Umbilical cord (tissue), 2 donors: ENCODE measurements around the gene ZNF544. TPM values are rescaled to one million over a fixed set of nuclear protein-coding genes. Genes with fewer than 3 reads are reported as not detected.

Experiments used
- DNase-seq: peaks from one replicate; pipeline ENCODE4 v3.0.0-alpha.2; 2015; ENCODE audit warnings: low spot score
- total RNA-seq: library from RNA; depleted of rRNA; stranded (reverse); fragments of >200 nt; gene quantifications from one replicate; pipeline ENCODE4 v1.2.3, GENCODE V29; 2014; ENCODE audit warnings: low replicate concordance; ENCODE audit not compliant: insufficient read depth

Gene ZNF544
- total RNA-seq = 29.6 TPM

DNA sequence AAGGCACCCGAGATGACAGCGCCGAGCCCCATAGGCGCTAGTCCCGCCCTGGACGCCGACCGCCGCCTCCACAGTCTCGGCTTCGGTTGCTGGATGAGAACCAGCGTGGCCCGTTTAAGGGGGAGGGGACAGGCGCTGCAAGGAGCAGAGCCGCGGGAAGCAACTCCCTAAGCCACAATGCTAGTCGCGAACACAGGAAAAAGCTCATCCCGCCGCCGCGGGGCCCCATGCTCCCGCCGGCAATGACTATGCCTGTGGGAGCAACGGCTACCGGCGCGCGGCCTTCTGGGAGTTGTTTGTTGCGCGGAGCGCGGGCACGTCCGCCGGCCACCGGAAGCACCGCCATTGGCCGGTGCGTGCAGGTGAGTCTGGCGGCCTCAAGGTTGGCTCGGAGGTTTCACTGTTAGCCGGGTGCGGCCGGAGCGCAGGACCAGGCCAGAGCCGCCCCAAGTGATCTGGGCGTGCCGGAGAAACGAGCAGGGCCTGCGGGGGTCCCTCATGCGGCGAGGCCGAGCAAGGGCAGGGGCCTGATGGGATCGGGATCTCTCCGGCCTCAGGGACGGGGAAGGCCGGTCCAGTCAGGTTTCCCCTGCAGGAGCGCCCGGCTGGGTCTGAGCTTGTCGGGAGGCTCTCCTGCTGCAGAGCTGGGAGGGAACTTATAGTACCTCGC, at the start of gene ZNF544:
TSS of gene ZNF544 (plus strand) at position 330 of the 670 bp plus-strand sequence. CDS start 15,110 bp downstream, outside the sequence.
- DNase-seq = peak; percentile 83

DNA sequence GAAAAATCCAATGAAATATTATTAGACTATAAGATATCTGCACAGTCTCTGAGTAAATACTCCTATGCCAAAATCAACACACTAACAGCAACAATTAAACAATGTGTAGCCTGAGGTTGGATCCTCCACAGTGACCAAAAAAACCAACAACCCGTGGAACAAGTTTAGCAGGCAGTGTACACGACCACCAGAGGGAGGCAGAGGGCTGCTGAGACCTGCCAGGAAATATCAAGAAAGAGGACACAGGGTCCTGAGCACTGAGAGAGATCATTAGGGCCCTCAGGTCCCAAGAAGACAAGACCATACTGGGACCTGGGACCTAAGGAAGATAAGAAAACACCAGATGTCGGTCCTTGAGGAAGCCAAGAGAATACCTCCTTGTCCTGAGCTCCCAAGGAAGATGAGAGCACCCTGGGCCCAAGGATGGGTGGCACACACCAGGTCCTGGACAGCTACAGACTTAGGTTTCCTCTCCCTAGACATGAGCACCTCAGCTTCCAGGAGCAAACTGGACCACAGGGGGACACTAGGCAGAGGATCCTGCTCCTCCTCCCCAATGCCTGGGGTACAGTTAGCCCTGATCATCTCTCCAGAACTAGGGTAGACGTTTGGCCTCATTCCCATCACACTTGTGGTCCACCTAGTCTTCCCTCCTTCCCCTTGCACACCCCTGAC, 46.7 kb upstream of the ZNF544 start:
- DNase-seq = peak; percentile 15

DNA sequence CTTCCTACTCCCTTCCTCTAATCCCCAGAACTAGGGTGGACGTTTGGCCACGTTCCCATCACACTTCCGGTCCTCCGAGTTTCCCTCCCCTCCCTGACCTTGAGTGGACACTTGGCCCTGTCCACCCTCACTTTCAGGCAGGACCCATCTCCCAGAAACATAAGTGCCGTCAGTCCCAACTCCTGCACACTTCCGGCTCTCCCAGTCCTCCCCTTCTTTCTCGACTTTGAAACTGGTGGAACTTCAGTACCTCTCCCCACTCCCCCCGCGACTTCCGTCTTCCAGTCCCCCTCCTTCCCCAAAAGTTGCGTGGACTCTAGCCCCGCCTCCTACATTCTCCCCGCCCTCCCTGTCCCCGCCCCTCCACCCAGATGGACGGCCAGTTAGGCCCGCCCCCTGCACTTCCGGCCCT, 46.1 kb upstream of the ZNF544 start:
- DNase-seq = no peak

DNA sequence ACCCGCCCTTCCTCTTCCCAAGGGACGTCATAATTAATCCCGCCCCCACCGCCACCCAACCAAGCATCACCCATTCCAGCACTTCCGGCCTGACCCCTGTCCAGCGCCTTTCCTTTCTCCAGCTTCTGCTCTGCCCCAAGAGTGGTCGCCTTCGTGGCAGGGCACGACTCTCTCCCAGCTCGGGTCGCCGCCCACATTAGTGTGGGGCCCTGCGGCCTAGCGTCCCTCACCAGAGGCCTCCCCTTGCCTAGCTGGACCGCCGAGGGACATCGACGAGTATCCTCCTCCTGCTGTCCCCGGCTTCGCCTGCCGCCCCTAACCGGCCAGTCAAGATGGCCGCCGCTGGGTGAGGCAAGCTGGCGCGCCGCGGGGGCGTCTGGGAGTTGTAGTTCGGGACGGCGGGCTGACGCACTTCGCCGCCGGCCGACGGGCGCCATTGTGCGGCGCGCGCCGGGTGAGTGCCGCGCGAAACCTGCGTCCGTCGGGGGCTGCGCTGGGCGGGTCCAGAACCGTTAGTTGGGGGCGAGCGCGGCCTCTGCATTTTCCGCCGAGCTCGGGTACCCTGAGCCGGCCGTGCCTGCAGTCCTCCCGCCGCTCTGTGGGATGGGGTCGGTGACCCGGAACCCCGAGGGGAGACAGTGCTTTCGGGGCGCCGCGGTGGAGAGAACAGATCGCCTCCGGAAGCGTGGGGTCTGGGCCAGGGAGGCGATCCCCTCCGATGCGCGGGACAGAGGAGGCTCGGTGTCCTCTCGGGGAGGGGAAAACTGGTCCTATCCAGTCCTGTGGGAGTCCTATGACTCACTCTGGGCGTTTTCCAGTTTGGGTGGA, 45.5 kb upstream of the ZNF544 start, which contains the start of gene ZNF274:
TSS of gene ZNF274 (plus strand) at position 73 of the 828 bp plus-strand sequence. CDS start 905 bp downstream, outside the sequence.
- peak; percentile 89 for DNase-seq

DNA sequence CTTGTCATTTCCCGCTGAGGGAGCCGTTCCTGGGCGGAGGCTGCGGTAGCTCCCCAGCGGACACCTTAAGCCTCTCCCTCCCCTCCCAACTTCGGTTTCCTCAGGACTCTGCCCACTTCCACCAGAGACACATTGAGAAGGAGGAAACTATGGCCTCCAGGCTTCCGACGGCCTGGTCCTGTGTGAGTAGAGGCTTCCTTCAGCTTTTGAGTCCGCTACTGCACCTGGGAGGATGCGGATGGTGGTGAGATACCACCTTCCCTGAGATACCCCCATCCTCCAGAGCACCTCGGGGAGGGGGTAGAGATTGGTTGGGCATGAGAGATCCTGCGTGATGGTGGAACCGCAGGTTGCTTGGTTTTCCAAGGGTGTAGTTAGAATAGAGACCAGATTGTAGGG, 44.9 kb upstream of the ZNF544 start:
- no peak for DNase-seq

DNA sequence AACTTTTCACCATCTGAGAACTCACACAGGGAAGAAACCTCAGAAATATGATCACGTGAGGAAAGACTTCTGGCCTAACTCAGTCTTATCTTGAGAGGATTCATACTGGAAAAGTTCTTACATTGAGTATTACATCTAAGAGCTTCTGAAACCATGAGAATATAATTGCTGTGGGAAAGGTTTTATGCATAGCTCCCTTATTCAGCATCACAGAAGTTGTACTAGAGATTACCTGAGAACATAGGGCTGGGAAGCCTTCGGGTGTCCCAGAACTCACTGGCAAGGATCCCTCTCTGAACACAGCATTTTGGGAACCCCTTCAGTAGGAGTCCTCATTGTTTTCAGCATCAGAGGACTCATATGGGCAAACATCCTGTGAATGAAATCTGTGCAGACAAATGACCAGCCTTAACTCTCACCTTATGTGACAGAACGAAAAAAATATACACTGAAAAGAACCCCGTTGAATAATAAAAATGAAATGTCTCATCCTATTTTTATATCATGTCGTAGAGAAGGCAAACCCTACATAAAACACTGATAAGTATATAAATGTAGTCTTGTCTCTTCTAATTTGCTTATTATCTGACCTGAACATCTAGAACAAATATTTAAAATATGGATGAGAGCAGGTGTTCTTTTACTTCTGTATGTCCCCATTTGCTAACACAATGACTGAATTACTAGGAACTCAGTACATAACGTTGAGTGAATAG, 31.7 kb upstream of the ZNF544 start:
- no peak for DNase-seq

DNA sequence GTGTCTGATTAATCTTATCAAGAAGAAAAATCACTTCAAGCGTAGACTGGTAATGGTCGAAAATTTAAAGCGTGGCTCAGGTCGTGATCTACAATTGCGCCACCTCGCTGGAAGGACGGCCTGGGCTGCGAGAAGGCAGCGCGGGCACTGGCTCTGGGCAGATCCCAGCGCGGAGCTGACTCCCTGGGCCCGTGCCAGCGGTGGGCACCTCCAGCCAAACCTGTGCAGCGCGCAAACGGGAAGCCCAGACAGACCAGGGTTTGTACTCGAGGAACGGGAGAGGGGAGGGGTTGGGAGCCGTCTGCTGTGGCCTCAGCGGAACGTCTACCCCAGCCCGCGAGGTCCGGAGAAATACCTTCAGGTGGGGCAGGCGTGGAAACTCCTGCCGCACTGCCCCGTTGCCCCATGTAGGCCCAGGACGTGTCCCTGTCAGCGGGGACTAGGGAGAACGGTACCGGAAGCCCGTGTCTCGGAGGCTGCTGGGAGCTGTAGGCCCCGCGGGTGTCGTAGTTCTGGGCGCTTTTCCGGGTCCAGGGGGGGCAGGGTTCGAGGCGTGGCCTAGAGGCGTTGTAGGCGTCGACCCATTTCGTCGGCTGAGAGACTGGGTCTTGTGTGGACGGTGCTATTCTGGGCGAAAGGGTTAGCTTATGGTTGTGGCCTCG, 24.8 kb upstream of the ZNF544 start:
- no peak for DNase-seq

DNA sequence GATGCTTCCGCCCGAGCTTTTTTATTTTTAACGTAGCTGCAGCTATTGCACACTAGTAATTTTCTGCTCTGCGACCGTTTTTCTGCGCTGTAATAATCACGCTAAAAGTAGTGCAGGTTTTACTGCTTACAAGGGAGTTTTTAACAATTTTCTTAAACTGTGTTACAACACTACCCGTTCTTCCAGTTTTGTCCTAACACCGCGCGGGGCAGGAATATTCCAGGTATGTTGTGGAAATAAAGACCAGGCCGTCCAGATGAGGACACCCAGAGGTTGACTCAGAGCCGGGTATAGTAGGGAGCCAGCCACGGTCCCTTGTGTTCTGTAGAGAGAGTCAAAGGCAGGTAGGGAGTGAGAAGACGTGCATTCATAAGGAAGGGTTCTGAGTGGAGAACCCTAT, 24.1 kb upstream of the ZNF544 start:
- DNase-seq = no peak

DNA sequence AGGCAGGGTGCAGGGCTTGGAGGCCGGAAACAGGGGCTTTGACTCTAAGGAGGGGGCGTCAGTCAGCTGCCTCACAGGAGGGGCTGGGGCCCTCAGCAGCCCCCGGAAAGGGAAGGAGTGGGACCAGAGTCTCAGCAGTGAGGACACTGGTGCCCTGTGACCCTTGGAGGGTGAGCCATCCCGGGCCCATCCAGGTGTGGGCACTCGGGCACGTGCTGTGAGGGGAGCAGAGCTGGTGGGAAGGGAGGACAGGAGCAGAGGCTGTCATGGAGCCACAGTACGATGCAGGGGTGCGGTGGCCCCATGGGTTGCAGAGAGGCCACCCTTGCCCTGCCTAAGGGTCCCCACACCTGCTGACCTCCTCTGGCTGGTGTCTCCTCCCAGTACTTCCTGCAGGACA, 19.1 kb upstream of the ZNF544 start:
- no peak for DNase-seq

DNA sequence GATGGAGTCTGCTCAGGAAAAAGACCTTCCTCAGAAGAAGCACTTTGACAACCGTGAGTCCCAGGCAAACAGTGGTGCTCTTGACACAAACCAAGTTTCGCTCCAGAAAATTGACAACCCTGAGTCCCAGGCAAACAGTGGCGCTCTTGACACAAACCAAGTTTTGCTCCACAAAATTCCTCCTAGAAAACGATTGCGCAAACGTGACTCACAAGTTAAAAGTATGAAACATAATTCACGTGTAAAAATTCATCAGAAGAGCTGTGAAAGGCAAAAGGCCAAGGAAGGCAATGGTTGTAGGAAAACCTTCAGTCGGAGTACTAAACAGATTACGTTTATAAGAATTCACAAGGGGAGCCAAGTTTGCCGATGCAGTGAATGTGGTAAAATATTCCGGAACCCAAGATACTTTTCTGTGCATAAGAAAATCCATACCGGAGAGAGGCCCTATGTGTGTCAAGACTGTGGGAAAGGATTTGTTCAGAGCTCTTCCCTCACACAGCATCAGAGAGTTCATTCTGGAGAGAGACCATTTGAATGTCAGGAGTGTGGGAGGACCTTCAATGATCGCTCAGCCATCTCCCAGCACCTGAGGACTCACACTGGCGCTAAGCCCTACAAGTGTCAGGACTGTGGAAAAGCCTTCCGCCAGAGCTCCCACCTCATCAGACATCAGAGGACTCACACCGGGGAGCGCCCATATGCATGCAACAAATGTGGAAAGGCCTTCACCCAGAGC, 16.2 kb upstream of the ZNF544 start:
- no peak for DNase-seq

DNA sequence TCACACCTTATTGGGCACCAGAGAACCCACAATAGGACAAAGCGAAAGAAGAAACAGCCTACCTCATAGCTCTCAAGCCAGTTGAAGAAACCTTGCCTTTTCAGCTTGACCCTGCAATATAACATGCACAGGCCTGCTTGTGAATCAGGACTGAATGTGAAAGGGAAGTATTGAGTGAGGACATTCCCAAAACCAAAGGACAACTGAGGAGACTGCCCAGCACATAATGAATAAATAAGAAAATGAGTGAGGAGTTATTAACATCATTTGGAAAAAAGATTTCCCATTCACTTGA, 15.7 kb upstream of the ZNF544 start:
- no peak for DNase-seq

DNA sequence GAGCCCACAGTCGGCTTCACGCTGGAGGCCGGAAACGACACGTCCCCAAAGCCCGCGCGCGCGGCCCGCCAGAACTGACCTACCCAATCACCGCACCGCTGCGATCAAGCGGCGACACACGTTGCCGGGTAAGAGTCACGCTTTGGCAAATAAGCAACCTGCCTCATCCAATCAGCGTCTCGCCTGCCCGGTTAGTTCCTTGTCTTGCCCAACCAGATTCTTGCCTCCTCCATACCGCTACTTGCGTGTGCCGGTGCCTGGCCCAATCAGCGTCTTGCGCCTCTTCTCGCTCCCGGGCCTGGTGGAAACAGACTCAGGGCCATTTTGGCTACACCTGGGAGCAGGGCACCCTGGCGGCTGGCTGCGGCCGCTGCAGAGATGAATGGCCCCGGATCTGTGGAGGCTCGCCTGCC, 11.6 kb upstream of the ZNF544 start:
- DNase-seq = no peak

DNA sequence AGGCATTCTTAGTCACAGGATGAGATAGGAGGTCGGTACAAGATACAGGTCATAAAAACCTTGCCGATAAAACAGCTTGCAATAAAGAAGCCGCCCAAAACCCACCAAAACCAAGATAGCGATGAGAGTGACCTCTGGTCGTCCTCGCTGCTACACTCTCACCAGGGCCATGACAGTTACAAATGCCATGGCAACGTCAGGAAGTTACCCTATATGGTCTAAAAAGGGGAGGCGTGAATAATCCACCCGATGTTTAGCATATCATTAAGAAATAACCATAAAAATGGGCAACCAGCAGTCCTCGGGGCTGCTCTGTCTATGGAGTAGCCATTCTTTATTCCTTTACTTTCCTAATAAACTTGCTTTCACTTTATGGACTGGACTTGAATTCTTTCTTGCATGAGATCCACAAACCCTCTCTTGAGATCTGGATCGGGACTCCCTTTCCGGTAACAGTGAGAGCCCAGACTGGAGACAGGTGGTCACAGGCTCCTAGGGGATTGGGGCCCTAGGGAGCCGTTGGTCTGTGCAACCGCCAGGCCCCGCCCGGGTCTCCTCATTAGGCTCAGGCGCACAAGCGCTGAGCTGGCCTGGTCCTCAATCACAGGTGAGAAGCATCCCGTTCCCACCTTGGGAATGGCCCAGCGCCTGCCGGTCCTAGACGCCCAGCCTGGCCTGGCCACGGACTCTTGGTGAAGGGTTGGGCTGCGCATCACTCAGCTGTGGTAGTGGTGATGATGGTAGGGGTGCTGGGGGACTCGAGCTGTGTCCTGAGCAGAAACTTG, 10.9 kb upstream of the ZNF544 start:
- no peak for DNase-seq

DNA sequence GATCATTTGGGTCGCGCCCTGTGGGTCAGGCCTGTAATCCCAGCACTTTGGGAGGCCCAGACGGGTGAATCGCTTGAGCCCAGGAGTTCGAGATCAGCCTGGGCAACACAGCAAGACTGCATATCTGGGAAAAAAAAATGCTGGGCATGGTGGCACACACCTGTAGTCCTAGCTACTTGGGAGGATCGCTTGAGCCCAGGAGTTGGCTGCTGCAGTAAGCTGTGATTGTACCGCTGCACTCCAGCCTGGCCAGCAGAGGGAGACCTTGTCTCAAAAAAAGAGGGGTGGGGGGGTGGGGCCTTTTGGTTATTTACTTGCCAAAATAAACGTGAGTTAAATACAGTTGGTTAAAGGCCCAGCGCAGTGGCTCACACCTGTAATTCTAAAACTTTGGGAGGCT, 9.8 kb upstream of the ZNF544 start:
- no peak for DNase-seq

DNA sequence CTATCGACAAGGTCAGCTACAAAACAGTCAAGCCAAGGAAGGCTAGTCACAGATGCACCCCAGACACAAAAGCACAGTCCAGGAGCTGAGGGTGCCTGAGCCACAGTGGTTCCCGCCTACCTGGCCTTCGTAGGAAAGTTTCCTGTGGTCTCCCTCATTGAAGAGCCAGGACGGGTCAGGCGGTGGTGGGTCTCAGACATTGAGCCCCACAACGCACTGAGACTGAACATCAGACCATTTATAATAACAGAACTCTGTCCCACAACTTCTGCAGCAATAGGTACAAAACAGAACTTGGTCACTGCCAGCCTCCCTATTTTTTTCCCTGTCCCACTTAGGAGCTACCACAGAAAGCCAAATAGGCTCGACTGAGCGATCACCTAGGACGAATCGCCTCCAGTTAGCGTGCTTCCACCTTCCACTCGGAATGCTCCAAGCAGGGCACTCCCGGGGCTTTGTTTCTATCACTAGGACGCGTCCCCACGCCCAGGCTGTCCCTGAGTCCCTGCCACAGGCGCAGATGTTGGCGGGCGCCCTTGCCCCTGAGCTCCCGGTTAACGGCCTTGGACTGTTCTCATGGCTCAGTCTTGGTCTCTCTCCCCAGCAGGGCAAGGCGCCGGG, 640 bp upstream of the ZNF544 start:
- DNase-seq = no peak

DNA sequence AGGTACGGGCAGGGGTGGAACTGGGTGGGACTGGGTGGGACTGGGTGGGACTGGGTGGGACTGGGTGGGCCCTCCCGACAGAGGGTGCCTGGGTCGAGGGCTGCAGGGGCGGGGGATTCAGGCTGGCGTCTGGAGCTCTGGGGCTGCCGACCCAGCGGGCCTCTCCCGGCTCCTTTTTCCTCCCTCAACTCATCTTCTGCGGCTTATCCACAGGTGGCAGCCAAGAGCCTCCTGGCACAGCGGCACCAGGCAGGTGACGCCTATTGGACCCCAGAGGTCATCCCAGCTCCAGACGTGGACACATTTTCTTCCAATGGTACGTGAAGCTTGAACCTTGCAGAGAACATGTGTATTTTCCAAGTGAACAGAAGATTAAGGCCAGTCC, 533 bp downstream of the ZNF544 start:
- peak; percentile 8 for DNase-seq

DNA sequence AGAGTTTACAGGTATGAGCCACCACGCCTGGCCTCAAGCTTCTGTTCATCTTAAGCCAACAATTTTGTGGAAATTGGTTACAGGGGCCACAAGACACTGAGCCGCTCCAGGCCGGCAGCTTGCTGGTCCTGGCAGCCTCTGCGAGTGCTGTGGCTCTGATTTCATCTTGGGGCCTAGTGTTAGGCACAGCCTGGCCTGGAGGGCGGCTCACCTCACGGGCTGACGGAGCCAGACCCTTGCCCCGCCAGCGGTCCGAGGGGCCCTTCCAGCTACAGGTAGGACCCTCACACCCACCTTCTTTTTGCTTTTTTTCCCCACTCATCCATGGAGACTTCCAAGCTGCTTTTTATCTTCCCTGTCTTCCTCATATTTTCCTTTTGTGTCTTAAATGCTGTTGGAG, 8.6 kb downstream of the ZNF544 start:
- DNase-seq = no peak

DNA sequence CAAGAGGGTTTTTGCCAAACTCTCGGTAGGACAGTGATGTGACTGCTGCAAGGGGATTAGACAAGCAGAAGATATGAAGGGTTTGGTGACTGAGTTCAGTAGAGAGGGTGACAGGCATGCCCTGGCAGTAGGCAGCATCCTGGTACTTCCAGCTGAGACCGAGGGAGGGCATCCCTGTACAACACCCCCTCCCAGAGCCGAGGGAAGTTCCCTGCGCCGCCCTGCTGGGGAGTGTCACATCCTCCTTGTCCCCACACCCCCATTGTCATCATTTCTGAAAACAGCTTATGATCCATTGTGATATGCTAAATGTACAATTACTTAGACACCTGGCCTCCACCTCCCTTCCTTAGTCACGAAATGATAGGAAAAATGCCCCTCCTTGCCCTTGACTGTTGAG, 14.6 kb downstream of the ZNF544 start:
- DNase-seq = no peak

DNA sequence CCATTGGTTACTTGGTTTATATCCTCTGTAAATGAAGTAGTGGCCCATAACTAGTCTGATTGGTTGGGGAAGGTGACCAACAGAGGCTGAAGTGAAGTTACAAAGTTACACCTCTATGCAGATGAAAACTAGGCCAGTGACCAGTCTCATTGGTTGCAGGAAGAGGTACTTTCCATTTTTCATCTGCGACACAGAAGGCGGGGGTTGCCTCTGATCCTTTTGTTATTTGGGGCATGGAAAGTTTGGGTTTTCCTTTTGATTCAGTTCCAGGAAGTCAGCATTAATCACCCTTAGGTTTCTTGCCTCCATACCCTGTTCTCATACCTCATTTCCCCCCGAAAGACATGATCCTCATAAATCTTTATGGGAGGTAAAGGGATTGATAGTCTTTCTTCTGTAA, 20.2 kb downstream of the ZNF544 start:
- DNase-seq = no peak
